ES-I3 (cell line): ENCODE measurements around the gene ATM.
"Not testable (repeated sequence)": the region's sequence is repeated elsewhere in the genome, so short reads cannot be mapped to it uniquely, and the experiment has no call there.

ENCODE experiments used
- H3K36me3 ChIP-seq: 2 replicates; pipeline ENCODE4 v1.6.1; 2013; ENCODE audit warnings: mild to moderate bottlenecking, low read length, control low read depth, moderate library complexity; ENCODE audit not compliant: insufficient read depth
- H3K4me1 ChIP-seq: 2 replicates; pipeline ENCODE4 v1.6.1; 2013; ENCODE audit warnings: mild to moderate bottlenecking, control low read depth, low read length; ENCODE audit not compliant: insufficient read depth
- H3K9ac ChIP-seq: 2 replicates; pipeline ENCODE4 v1.6.1; 2013; ENCODE audit warnings: low read depth, mild to moderate bottlenecking, low read length, moderate library complexity
- H3K9me3 ChIP-seq: 2 replicates; pipeline ENCODE4 v1.6.1; 2013; ENCODE audit warnings: mild to moderate bottlenecking, low read length, moderate library complexity; ENCODE audit not compliant: control insufficient read depth, insufficient read depth

Gene ATM

DNA sequence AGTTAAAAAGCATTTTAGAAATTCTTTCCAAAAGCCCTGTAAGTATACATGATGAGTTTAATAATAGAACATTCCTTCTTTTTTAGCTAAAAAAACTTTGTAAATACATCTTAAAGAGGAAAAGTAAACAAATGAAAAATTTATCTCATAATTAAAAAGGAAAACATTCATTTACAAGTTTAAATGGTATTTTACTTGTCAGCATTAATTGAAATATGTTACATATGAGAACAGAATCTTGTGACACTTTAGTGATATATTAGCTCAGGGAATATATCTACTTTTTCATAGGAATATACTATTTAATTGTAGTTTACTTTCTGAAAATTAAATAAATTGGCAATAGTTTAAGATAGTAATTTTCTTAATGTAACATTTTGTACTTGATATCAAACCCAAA lies 66.2 kb downstream of the ATM start:
- peaks cover 15% of the 10 kb centered on the region; the same call in 1 of the 2 replicates for H3K36me3 ChIP-seq
- not testable (repeated sequence) for H3K4me1 ChIP-seq, H3K9ac ChIP-seq, H3K9me3 ChIP-seq

DNA sequence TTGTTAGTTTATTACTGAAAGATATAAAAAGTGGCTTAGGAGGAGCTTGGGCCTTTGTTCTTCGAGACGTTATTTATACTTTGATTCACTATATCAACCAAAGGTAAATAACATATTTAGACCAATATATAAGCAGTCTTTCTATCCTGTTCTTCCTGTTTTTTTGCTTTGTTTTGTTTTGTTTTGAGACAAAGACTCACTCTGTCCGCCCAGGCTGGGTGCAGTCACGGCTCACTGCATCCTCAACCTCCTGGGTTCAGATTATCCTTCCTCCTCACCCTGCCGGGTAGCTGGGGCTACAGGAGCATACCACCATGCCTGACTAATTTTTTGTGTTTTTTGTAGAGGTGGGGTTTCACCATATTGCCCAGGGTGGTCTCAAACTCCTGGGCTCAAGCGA lies 66.8 kb downstream of the ATM start:
- H3K9ac ChIP-seq = no peak overlapping the region
- H3K36me3 ChIP-seq = peaks cover 12% of the 10 kb centered on the region; the same call in 1 of the 2 replicates
- H3K4me1 ChIP-seq = no peaks in the 10 kb centered on the region
- H3K9me3 ChIP-seq = no peaks in the 10 kb centered on the region

DNA sequence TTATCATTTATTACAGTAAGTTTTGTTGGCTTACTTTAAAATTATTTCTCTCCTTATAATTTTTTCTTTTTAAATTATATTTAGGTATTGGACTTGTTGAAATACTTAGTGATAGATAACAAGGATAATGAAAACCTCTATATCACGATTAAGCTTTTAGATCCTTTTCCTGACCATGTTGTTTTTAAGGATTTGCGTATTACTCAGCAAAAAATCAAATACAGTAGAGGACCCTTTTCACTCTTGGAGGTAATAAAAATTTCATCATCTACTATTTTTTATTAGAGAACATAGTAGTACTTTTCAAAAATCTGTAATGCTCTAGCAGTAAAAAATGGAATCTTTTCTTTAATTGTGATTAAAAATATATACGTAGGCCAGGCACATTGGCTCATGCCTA lies 70.4 kb downstream of the ATM start:
- Histone ChIP-seq H3K4me1 (no peaks in the 10 kb centered on the region), H3K36me3 (peaks cover 14% of the 10 kb centered on the region; the same call in 1 of the 2 replicates), H3K9ac (no peak overlapping the region), H3K9me3 (no peaks in the 10 kb centered on the region)

DNA sequence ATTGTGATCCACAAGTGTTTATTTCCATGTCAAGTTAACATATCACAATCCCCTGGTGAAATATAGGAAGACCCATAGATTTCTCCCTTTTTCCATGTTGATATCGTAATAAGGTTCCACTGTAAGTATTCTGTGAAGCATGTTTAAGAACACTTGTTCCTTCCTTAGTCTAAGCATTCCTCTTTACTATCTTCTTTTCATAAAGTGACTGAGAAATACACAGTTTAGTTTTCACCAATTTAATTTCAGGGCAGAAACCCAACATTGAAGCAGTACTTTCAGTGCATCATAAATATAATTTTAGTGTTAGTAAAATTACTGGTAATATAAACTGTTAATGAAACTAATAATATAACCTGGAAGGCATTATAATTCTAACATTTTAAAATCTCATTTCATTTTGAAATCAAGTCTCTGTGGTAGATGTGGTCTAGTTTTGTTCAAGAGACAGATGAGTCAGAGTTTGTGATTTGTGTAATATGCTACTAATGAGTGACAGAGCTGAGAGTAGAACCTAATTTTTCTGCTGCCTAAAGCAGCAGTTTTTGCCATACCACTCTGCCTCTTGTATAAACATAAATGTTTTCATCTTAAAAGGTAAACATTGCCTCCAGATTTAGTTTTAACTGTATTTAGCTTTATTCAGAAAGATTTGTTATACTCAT lies 79.4 kb downstream of the ATM start:
- 0 out of 2 replicates have a peak, but pooled peaks cover 4% of the 10 kb centered on the region for H3K36me3 ChIP-seq

DNA sequence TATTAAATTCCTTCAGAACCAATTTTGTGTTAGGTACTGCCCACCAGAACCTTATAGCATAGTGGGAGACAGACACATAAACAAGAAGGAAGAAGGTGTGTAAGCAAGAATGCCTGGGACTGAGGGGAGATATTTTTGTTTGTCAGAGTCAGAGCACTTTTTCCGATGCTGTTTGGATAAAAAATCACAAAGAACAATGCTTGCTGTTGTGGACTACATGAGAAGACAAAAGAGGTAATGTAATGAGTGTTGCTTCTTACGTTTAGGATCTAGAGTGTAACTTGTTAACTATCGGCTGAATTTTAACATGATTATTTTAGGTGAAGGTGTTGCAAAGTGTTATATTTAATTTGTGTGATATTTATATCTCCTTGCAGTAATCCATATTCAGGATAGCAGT lies 84.9 kb downstream of the ATM start:
- Histone ChIP-seq H3K36me3 (no peaks in the 10 kb centered on the region; the same call in 1 of the 2 replicates), H3K9me3 (no peaks in the 10 kb centered on the region), H3K9ac (no peak overlapping the region), H3K4me1 (no peaks in the 10 kb centered on the region)

More for the DNA sequence above, 79.4 kb downstream of the ATM start:
- Histone ChIP-seq H3K9me3 (no peaks in the 10 kb centered on the region), H3K4me1 (no peaks in the 10 kb centered on the region), H3K9ac (no peak overlapping the region)

DNA sequence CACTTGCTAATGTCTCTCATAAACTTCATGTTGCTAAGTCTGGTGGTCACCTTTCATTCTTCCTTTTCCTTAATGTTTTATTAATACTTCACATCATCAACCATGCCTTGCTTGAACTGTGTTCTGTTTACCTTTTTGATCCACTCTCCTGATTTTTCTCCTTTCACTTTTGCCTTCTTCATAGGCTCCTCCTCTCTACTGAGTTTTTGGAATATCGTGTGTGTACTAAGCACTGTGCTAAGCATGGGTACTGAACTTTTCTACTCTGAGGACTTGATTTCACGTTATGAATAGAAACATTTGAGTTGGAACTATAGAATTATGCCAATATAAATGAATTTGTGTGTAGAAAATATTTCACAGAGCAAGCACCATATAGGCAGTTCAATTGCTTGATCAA lies 90.6 kb downstream of the ATM start:
- peaks cover 11% of the 10 kb centered on the region for H3K36me3 ChIP-seq
- no peak overlapping the region for H3K9ac ChIP-seq
- H3K9me3 ChIP-seq = no peaks in the 10 kb centered on the region
- H3K4me1 ChIP-seq = no peaks in the 10 kb centered on the region

DNA sequence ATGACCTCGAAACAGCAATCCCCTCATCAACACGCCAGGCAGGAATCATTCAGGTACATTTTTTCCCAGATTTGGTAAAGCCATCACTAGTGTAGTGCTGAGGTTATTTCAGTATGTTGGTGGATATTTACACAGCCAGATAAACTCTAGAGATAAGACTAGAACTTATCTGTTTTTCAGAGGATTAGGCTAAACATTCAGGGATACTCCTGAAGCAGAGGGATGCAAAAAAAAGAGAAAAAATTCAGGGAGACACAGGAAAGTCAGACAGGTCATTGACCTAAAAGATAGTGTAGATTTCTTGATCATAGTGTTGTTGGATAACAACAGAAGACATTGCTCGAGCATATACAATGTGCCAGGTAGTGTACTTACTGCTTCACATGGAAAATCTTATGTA lies 93.2 kb downstream of the ATM start:
- Histone ChIP-seq H3K36me3 (peaks cover 13% of the 10 kb centered on the region), H3K4me1 (no peaks in the 10 kb centered on the region), H3K9me3 (no peaks in the 10 kb centered on the region), H3K9ac (no peak overlapping the region)

DNA sequence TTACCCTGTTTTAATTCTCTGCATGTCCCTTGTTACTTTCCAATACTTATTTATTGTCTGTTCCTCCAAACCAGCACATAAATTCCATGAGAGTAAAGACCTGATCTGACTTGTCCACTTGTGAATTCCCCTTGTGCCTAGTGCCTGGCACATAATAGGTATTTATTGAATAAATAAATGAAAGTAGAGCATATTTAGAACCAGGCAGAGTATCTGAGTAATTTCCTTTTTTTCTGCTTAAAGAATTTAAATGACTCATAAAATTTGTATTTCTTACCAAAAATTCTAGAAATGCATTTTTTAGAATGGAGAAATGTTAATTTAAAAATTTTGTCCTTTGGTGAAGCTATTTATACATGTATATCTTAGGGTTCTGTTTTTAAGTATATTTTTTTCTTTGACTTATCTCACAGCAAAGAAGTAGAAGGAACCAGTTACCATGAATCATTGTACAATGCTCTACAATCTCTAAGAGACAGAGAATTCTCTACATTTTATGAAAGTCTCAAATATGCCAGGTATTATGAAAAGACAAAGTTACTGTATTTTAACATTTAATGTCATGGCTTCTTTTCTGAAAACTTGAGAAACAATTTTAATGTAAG lies 96.8 kb downstream of the ATM start:
- no peak overlapping the region for H3K9ac ChIP-seq
- no peaks in the 10 kb centered on the region for H3K9me3 ChIP-seq
- H3K36me3 ChIP-seq = peaks cover 6% of the 10 kb centered on the region; the same call in 1 of the 2 replicates
- no peaks in the 10 kb centered on the region for H3K4me1 ChIP-seq

DNA sequence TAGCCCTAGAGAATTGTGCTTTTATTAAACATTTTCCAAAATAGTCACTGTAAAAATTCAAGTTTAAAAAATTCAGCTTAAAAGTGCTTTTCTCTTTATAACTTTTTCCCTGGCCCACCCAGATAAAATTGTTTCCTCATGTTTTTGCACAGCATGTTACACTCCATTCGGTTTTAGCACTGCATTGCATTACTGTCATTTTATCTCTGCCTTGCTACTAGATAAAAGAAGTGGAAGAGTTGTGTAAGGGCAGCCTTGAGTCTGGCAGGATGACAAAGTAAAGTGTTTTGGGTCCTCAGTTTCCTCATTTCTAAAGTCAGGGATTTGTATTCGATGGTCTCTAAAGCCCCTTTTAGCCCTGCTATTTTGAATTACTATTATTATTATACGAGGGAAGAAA lies 99.8 kb downstream of the ATM start:
- H3K9me3 ChIP-seq = no peaks in the 10 kb centered on the region
- H3K36me3 ChIP-seq = peaks cover 6% of the 10 kb centered on the region
- H3K9ac ChIP-seq = no peak overlapping the region
- H3K4me1 ChIP-seq = no peaks in the 10 kb centered on the region

DNA sequence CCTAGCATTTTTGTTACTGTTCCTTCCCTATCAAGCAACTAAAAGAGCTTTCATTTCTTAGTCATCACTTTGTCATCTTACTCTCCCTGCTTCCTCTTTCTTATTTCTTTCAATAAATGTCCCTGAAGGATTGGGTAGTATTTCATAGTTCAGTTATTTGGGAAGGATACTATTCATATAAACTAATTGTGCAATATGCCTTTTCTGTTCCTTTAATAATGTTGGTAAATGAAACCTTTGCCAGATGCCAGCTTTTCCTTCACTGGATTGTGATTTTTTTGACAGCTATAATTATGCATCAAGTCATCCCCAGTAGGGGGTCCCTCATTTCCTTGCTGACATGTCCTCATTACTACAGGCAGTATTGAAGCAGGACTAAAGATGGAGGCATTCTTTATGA lies 101.7 kb downstream of the ATM start:
- H3K4me1 ChIP-seq = no peaks in the 10 kb centered on the region
- peaks cover 11% of the 10 kb centered on the region for H3K36me3 ChIP-seq
- no peaks in the 10 kb centered on the region for H3K9me3 ChIP-seq
- no peak overlapping the region for H3K9ac ChIP-seq

DNA sequence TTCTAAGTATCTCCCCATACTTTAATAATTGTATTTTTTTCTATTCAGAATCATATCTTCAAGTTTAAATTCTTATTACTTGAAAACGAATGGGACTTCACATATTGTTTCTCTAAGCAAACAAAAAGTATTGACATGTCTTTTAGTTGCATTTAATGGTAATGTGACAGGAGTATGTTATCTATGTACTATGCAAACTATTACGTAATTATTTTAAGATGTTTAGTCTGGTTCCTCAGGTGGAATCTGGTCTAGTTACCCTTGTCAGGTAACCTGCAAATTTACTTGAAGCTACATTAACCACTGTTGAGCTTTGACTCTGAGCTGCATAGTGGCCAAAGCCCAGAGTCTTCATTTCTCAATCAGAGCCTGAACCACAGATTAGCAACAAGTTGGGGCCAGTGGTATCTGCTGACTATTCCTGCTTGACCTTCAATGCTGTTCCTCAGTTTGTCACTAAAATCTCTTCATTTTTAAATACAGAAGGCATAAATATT lies 110.6 kb downstream of the ATM start:
- Histone ChIP-seq H3K4me1 (no peaks in the 10 kb centered on the region), H3K9ac (no peak overlapping the region), H3K36me3 (peaks cover 19% of the 10 kb centered on the region), H3K9me3 (no peaks in the 10 kb centered on the region)

DNA sequence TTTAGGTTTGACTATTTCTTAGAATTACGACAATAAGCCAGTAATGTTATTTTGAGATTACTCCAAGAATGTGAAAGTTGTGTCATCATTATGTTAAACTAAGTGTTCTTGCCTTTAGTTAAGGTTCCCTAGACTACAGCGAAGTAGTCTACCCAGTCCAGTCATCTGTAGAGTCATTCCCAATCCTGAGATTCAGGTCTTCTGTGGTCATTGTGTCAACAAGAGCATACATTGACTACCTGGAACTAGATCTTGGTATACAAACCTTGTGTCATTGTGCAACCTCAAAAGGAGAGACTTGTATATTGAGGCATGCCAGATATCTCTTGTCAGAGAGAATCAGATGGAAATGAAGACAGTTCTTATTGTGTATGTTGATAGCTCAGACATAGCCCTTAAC lies 115.9 kb downstream of the ATM start:
- H3K9me3 ChIP-seq = no peaks in the 10 kb centered on the region
- H3K4me1 ChIP-seq = peaks cover 21% of the 10 kb centered on the region; the same call in 1 of the 2 replicates
- H3K9ac ChIP-seq = no peak overlapping the region
- peaks cover 11% of the 10 kb centered on the region for H3K36me3 ChIP-seq

DNA sequence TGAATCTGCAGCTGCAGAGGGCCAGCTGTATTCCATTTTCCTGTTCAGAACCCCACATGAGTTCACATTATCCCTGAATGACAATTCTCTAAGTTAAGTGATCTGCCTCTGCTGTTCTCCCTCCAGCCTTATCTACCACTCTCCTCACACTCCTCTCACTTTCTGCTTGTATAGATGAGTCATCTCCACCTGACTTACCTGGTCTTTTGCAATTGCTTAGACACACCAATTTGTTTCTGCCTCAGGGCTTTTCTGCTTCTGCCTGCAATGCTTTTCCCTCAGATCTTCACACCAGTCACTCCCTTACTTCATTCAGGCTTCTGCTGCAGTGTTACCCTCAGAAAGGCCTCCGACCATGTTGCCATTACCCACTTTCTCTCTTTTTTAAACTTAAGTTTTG lies 118.1 kb downstream of the ATM start:
- peaks cover 21% of the 10 kb centered on the region; the same call in 1 of the 2 replicates for H3K4me1 ChIP-seq
- peaks cover 3% of the 10 kb centered on the region; the same call in 1 of the 2 replicates for H3K36me3 ChIP-seq
- H3K9me3 ChIP-seq = no peaks in the 10 kb centered on the region
- no peak overlapping the region for H3K9ac ChIP-seq

DNA sequence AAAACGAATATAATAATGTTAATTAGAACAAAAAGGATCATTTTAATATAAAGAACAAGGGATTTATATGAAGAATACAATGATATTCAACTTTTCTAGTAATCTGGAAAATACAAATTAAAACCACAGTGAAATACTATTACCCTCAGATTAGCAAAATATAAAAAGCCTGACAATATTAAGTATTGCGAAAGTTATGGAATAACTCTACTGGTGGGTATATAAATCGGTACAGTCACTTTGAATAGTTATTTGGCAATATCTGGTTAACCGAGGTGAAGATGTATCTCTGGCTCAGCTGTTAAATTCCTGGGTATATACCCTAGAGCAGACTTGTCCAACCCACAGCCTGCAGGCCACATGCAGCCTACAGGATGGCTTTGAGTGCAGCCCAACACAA lies 118.8 kb downstream of the ATM start:
- Histone ChIP-seq H3K4me1 (peaks cover 21% of the 10 kb centered on the region; the same call in 1 of the 2 replicates), H3K36me3 (peaks cover 3% of the 10 kb centered on the region; the same call in 1 of the 2 replicates), H3K9ac (no peak overlapping the region)

DNA sequence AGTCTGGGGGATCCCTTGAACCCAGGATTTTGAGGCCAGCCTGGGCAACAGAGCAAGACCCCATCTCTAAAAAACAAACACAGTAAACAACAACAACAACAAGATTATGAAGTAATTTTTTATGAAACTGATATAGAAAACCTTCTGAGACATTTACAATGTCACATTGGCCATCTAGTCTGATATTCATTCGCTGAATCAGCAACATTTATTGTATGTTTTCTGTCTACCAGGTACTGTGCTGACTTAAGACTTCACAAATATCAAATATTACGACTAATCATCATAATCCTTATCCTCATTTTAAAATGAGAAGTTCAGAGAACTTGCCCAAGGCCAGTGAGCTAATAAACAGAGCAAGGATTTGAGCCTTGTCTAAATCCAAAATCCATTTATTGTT lies 120.8 kb downstream of the ATM start:
- no peaks in the 10 kb centered on the region for H3K9me3 ChIP-seq
- H3K4me1 ChIP-seq = peaks cover 19% of the 10 kb centered on the region; the same call in 1 of the 2 replicates
- no peak overlapping the region for H3K9ac ChIP-seq
- H3K36me3 ChIP-seq = no peaks in the 10 kb centered on the region

More for the DNA sequence above, 118.8 kb downstream of the ATM start:
- no peaks in the 10 kb centered on the region for H3K9me3 ChIP-seq
